Mesendoderm (in vitro differentiated cells): ENCODE data around the gene NHSL1.

Experiments used
- DNase-seq: peaks from one replicate; pipeline ENCODE4 v3.0.0; 2013
- H2AK5ac ChIP-seq: 2 replicates; pipeline ENCODE4 v1.6.1; 2013; ENCODE audit warnings: low read length, inconsistent platforms
- H2BK120ac ChIP-seq: 2 replicates; pipeline ENCODE4 v1.6.1; 2013; ENCODE audit warnings: low read depth, mild to moderate bottlenecking, low read length, moderate library complexity, mixed read lengths
- H2BK15ac ChIP-seq: replicated peaks from 2 replicates; pipeline ENCODE4 v1.6.1; 2013; ENCODE audit warnings: low read depth, mild to moderate bottlenecking, moderate library complexity
- H2BK5ac ChIP-seq: 2 replicates; pipeline ENCODE4 v1.6.1; 2013; ENCODE audit warnings: low read length, inconsistent platforms
- H3K18ac ChIP-seq: 2 replicates; pipeline ENCODE4 v1.6.1; 2013; ENCODE audit warnings: mild to moderate bottlenecking, low read length, mixed read lengths
- H3K23ac ChIP-seq: one replicate; pipeline ENCODE4 v1.6.1; 2013; ENCODE audit warnings: low read length
- H3K27ac ChIP-seq: 2 replicates; pipeline ENCODE4 v1.5.1; 2013; ENCODE audit warnings: low read depth, mild to moderate bottlenecking, inconsistent platforms, low read length, moderate library complexity
- H3K27me3 ChIP-seq: 2 replicates; pipeline ENCODE4 v1.6.1; 2013; ENCODE audit warnings: low read length, control low read depth, mild to moderate bottlenecking, inconsistent platforms; ENCODE audit not compliant: insufficient read depth, poor library complexity
- H3K36me3 ChIP-seq: 2 replicates; pipeline ENCODE4 v1.6.1; 2013; ENCODE audit warnings: low read length, inconsistent platforms; ENCODE audit not compliant: control insufficient read depth, insufficient read depth
- H3K4ac ChIP-seq: one replicate; pipeline ENCODE4 v1.6.1; 2013; ENCODE audit warnings: low read depth, mild to moderate bottlenecking, low read length, moderate library complexity
- H3K4me1 ChIP-seq: 2 replicates; pipeline ENCODE4 v1.6.1; 2013; ENCODE audit warnings: low read depth, low read length, inconsistent platforms; ENCODE audit not compliant: control insufficient read depth
- H3K4me2 ChIP-seq: 2 replicates; pipeline ENCODE4 v1.6.1; 2013; ENCODE audit warnings: low read length
- H3K4me3 ChIP-seq: 2 replicates; pipeline ENCODE4 v1.5.1; 2013; ENCODE audit warnings: mild to moderate bottlenecking, low read length
- H3K56ac ChIP-seq: one replicate; pipeline ENCODE4 v1.6.1; 2013; ENCODE audit warnings: low read length
- H3K79me1 ChIP-seq: 2 replicates; pipeline ENCODE4 v1.6.1; 2013; ENCODE audit warnings: low read length, inconsistent platforms
- H3K79me2 ChIP-seq: 2 replicates; pipeline ENCODE4 v1.6.1; 2013; ENCODE audit warnings: mild to moderate bottlenecking, low read length; ENCODE audit not compliant: control insufficient read depth, insufficient read depth
- H3K9ac ChIP-seq: 2 replicates; pipeline ENCODE4 v1.6.1; 2013; ENCODE audit warnings: low read length, inconsistent platforms
- H4K5ac ChIP-seq: one replicate; pipeline ENCODE4 v1.6.1; 2013; ENCODE audit warnings: low read length
- H4K8ac ChIP-seq: one replicate; pipeline ENCODE4 v1.6.1; 2013; ENCODE audit warnings: low read depth, mild to moderate bottlenecking, control low read depth, low read length, moderate library complexity
- WGBS: extraction: QIAGEN DNeasy Blood & Tissue Kit; methylation state at CpG from one replicate; pipeline ENCODE4 v1.1.7; 2013; ENCODE audit warnings: low lambda C conversion rate, missing lambda C conversion rate; ENCODE audit not compliant: insufficient coverage; ENCODE audit errors: extremely low coverage; 5-methylcytosine and 5-hydroxymethylcytosine counted together

Gene NHSL1

GRCh38 chr6:138378463-138378862, 120.8 kb downstream of the NHSL1 start:
- Histone ChIP-seq H3K23ac (no peak overlapping the region), H2BK5ac (no peak overlapping the region), H3K4me2 (no peak overlapping the region), H4K8ac (no peak overlapping the region), H2BK15ac (no peak overlapping the region), H3K4me1 (peaks cover 5% of the 10 kb centered on the region), H2BK120ac (no peak overlapping the region), H3K18ac (no peak overlapping the region), H3K27me3 (no peaks in the 10 kb centered on the region), H3K27ac (no peak overlapping the region), H3K9ac (no peak overlapping the region), H3K4me3 (no peak overlapping the region), H3K36me3 (no peaks in the 10 kb centered on the region), H3K56ac (no peak overlapping the region), H2AK5ac (no peak overlapping the region), H3K4ac (no peak overlapping the region), H4K5ac (no peak overlapping the region), H3K79me1 (no peaks in the 10 kb centered on the region), H3K79me2 (no peaks in the 10 kb centered on the region)
- peak; percentile 48 for DNase-seq
- WGBS, result no CpG with 5 or more reads among the region's 4 CpGs

- Histone ChIP-seq H4K8ac (no peak within 1 kb of the TSS), H2BK5ac (no peak within 1 kb of the TSS), H3K79me2 (no peaks in the 10 kb centered on the region), H3K56ac (peak within 1 kb of the TSS; percentile 57), H3K36me3 (no peaks in the 10 kb centered on the region), H3K79me1 (no peaks in the 10 kb centered on the region), H2AK5ac (peak within 1 kb of the TSS; percentile 81), H3K27me3 (no peaks in the 10 kb centered on the region), H3K9ac (no peak within 1 kb of the TSS), H2BK120ac (no peak within 1 kb of the TSS), H3K4me3 (no peak within 1 kb of the TSS), H3K27ac (no peak within 1 kb of the TSS), H2BK15ac (no peak within 1 kb of the TSS), H3K4ac (no peak within 1 kb of the TSS), H3K23ac (peak within 1 kb of the TSS; percentile 86), H3K4me2 (no peak within 1 kb of the TSS), H3K18ac (no peak within 1 kb of the TSS), H4K5ac (no peak within 1 kb of the TSS), H3K4me1 (peaks cover 5% of the 10 kb centered on the region)
- no CpG with 5 or more reads among the region's 6 CpGs for WGBS
- DNase-seq, result no peak
Measured at GRCh38 chr6:138377844-138378243, 121.5 kb downstream of the NHSL1 start, which contains the start of gene SMIM28. Gene SMIM28 (plus strand): TSS chr6:138377905. CDS start chr6:138378073, 168 bp downstream.

- H3K27ac ChIP-seq, result no peak overlapping the region
- H3K18ac ChIP-seq, result no peak overlapping the region
- H3K4me2 ChIP-seq, result no peak overlapping the region
- H3K79me2 ChIP-seq, result no peaks in the 10 kb centered on the region
- no peaks in the 10 kb centered on the region for H3K36me3 ChIP-seq
- H3K4me3 ChIP-seq, result no peak overlapping the region
- H3K4me1 ChIP-seq, result peaks cover 5% of the 10 kb centered on the region
- DNase-seq, result no peak
- H3K79me1 ChIP-seq, result no peaks in the 10 kb centered on the region
- H3K56ac ChIP-seq, result no peak overlapping the region
- H2BK15ac ChIP-seq, result no peak overlapping the region
- H4K8ac ChIP-seq, result no peak overlapping the region
- no peak overlapping the region for H2AK5ac ChIP-seq
- no peak overlapping the region for H4K5ac ChIP-seq
- H2BK120ac ChIP-seq, result no peak overlapping the region
- no peak overlapping the region for H2BK5ac ChIP-seq
- H3K9ac ChIP-seq, result no peak overlapping the region
- H3K4ac ChIP-seq, result no peak overlapping the region
- no peaks in the 10 kb centered on the region for H3K27me3 ChIP-seq
- H3K23ac ChIP-seq, result no peak overlapping the region
Measured at GRCh38 chr6:138377042-138377441, 122.3 kb downstream of the NHSL1 start.

- H2BK5ac ChIP-seq, result no peak overlapping the region
- no peak overlapping the region for H3K4ac ChIP-seq
- no peak overlapping the region for H3K9ac ChIP-seq
- H3K56ac ChIP-seq, result no peak overlapping the region
- H4K8ac ChIP-seq, result no peak overlapping the region
- no peak for DNase-seq
- no CpG with 5 or more reads among the region's 2 CpGs for WGBS
- H3K27me3 ChIP-seq, result no peaks in the 10 kb centered on the region
- H4K5ac ChIP-seq, result no peak overlapping the region
- H3K79me1 ChIP-seq, result no peaks in the 10 kb centered on the region
- no peaks in the 10 kb centered on the region for H3K36me3 ChIP-seq
- no peak overlapping the region for H2AK5ac ChIP-seq
- H2BK15ac ChIP-seq, result no peak overlapping the region
- H3K4me1 ChIP-seq, result peaks cover 5% of the 10 kb centered on the region
- H3K4me3 ChIP-seq, result no peak overlapping the region
- no peak overlapping the region for H2BK120ac ChIP-seq
- no peaks in the 10 kb centered on the region for H3K79me2 ChIP-seq
- H3K4me2 ChIP-seq, result no peak overlapping the region
- H3K23ac ChIP-seq, result no peak overlapping the region
- no peak overlapping the region for H3K27ac ChIP-seq
- H3K18ac ChIP-seq, result no peak overlapping the region
Measured at GRCh38 chr6:138374815-138375214, 124.5 kb downstream of the NHSL1 start.

- Histone ChIP-seq H3K79me2 (no peaks in the 10 kb centered on the region), H2BK15ac (no peak overlapping the region), H3K4me2 (no peak overlapping the region), H3K4me1 (peaks cover 5% of the 10 kb centered on the region), H3K23ac (no peak overlapping the region), H3K4ac (no peak overlapping the region), H4K8ac (no peak overlapping the region), H3K56ac (no peak overlapping the region), H3K9ac (no peak overlapping the region), H3K79me1 (no peaks in the 10 kb centered on the region), H4K5ac (no peak overlapping the region), H3K27ac (no peak overlapping the region), H2BK5ac (no peak overlapping the region), H3K36me3 (no peaks in the 10 kb centered on the region), H3K27me3 (no peaks in the 10 kb centered on the region), H3K18ac (no peak overlapping the region), H3K4me3 (no peak overlapping the region), H2BK120ac (no peak overlapping the region), H2AK5ac (no peak overlapping the region)
- DNase-seq, result no peak
Measured at GRCh38 chr6:138374230-138374629, 125.1 kb downstream of the NHSL1 start.

GRCh38 chr6:138372711-138373463, 126.4 kb downstream of the NHSL1 start:
- Histone ChIP-seq H3K4me2 (no peak overlapping the region), H3K4me3 (no peak overlapping the region), H2BK15ac (no peak overlapping the region), H3K79me2 (no peaks in the 10 kb centered on the region), H3K4ac (no peak overlapping the region), H3K4me1 (peaks cover 2% of the 10 kb centered on the region), H3K27me3 (no peaks in the 10 kb centered on the region), H3K18ac (no peak overlapping the region), H2BK5ac (no peak overlapping the region), H3K79me1 (no peaks in the 10 kb centered on the region), H4K8ac (no peak overlapping the region), H3K27ac (no peak overlapping the region), H3K9ac (no peak overlapping the region), H2BK120ac (no peak overlapping the region), H3K23ac (no peak overlapping the region), H2AK5ac (no peak overlapping the region), H4K5ac (no peak overlapping the region), H3K36me3 (no peaks in the 10 kb centered on the region), H3K56ac (no peak overlapping the region)
- DNase-seq, result no peak
